Measurements from ENCODE around the gene CREB3L1. TPM values are rescaled to one million over a fixed set of nuclear protein-coding genes. Genes with fewer than 3 reads are reported as not detected.
"Not testable (repeated sequence)": the region's sequence is repeated elsewhere in the genome, so short reads cannot be mapped to it uniquely, and the experiment has no call there.

Gene CREB3L1
- total RNA-seq, 1 experiment from 2014 or later: not detected

DNA sequence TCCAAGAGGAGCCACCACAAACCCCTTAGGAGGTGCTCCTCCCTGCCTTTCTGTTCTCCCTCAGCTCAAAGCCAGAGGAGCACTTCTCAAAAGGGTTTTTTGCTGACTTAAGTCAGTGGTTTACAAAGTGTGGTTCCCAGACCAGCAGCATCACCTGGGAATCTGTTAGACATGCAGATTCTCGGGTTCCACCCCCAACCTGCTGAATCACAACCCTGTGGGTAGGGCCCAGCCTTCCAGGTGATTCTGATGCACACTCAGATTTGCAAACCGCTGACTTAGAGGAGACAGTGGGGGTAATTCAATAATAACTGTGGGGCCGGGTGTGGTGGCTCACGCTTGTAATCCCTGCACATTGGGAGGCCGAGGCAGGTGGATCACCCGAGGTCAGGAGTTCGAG, 22.8 kb downstream of the CREB3L1 start:
- Mint-ChIP-seq H3K27ac (ENCODE audit: low read depth, unreplicated experiment) (no peak overlapping the region), H3K4me3 (ENCODE audit: unreplicated experiment) (no peak overlapping the region), H3K9me3 (ENCODE audit: unreplicated experiment) (no peaks in the 10 kb centered on the region), H3K36me3 (ENCODE audit: insufficient read depth, unreplicated experiment) (no peaks in the 10 kb centered on the region), H3K4me1 (ENCODE audit: insufficient read depth, unreplicated experiment) (peaks cover 12% of the 10 kb centered on the region), H3K27me3 (ENCODE audit: insufficient read depth, unreplicated experiment) (no peaks in the 10 kb centered on the region)
- DNase-seq (ENCODE audit: unreplicated experiment): no peak
- intact Hi-C loops (cut with micrococcal nuclease): no loop called here
- no TSS peak for BruUV-seq (replicated peaks)
- ChIA-PET CTCF (interaction anchor here (0.6 to 3.3 kb wide), 5 partner anchors 7 to 963 kb away, joined by 3 to 14 read pairs (median 3); no protein-coding TSS in a partner anchor), POLR2A (interaction anchor here (1.2 kb wide), 1 partner anchor 57 kb away, joined by 3 read pairs; no protein-coding TSS in a partner anchor)
- TF ChIP-seq, protein P1, sequence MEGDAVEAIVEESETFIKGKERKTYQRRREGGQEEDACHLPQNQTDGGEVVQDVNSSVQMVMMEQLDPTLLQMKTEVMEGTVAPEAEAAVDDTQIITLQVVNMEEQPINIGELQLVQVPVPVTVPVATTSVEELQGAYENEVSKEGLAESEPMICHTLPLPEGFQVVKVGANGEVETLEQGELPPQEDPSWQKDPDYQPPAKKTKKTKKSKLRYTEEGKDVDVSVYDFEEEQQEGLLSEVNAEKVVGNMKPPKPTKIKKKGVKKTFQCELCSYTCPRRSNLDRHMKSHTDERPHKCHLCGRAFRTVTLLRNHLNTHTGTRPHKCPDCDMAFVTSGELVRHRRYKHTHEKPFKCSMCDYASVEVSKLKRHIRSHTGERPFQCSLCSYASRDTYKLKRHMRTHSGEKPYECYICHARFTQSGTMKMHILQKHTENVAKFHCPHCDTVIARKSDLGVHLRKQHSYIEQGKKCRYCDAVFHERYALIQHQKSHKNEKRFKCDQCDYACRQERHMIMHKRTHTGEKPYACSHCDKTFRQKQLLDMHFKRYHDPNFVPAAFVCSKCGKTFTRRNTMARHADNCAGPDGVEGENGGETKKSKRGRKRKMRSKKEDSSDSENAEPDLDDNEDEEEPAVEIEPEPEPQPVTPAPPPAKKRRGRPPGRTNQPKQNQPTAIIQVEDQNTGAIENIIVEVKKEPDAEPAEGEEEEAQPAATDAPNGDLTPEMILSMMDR (IDR thresholded peaks at IDR 0.05; ENCODE audit: unreplicated experiment): no peak

DNA sequence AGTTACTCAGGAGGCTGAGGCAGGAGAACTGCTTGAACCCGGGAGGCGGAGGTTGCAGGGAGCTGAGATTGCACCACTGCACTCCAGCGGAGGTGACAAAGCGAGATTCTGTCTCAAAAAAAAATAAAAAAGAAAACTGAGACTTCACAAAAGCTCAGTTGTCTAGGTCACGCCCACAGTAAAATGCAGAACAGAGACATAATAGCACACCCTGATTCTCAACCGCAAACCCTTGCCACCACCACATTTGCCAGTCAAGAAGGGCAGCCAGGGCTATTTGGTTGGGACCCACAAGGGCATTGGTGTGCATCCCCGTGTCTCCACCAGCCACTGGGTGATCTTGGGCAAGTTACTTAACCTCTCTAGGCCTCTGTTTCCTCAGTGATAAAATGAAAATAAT, 25.4 kb downstream of the CREB3L1 start:
- H3K4me1 Mint-ChIP-seq (ENCODE audit: insufficient read depth, unreplicated experiment): peaks cover 21% of the 10 kb centered on the region
- CTCF ChIA-PET: interaction anchor here (0.6 to 2.3 kb wide), 3 partner anchors 27 to 64 kb away, joined by 3 to 13 read pairs (median 3); no protein-coding TSS in a partner anchor
- no TSS peak for BruUV-seq (replicated peaks)
- no peaks in the 10 kb centered on the region for H3K9me3 Mint-ChIP-seq (ENCODE audit: unreplicated experiment)
- no peaks in the 10 kb centered on the region for H3K36me3 Mint-ChIP-seq (ENCODE audit: insufficient read depth, unreplicated experiment)
- DNase-seq (ENCODE audit: unreplicated experiment): no peak
- H3K27me3 Mint-ChIP-seq (ENCODE audit: insufficient read depth, unreplicated experiment): no peaks in the 10 kb centered on the region
- intact Hi-C loops (cut with micrococcal nuclease): no loop called here
- no peak overlapping the region for H3K4me3 Mint-ChIP-seq (ENCODE audit: unreplicated experiment)
- TF ChIP-seq, protein P1 (IDR thresholded peaks at IDR 0.05; ENCODE audit: unreplicated experiment): no peak
- POLR2A ChIA-PET: no interaction called here
- no peak overlapping the region for H3K27ac Mint-ChIP-seq (ENCODE audit: low read depth, unreplicated experiment)

DNA sequence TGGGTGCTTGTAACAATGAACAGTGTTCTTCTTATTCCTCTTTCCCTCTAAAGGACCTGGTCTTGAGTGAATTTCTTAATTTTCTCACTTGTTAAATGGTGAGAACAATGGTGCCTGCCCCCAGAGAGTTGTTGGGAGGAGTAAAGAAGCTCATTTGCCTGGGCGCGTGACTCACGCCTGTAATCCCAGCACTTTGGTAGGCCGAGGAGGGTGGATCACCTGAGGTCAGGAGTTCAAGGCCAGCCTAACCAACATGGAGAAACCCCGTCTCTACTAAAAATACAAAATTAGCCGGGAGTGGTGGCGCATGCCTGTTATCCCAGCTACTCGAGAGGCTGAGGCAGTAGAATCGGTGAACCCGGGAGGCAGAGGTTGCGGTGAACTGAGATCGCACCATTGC, 26.6 kb downstream of the CREB3L1 start:
- intact Hi-C loops (cut with micrococcal nuclease); H3K4me3 Mint-ChIP-seq (ENCODE audit: unreplicated experiment); H3K9me3 Mint-ChIP-seq (ENCODE audit: unreplicated experiment); H3K27me3 Mint-ChIP-seq (ENCODE audit: insufficient read depth, unreplicated experiment); H3K27ac Mint-ChIP-seq (ENCODE audit: low read depth, unreplicated experiment); BruUV-seq (replicated peaks); H3K36me3 Mint-ChIP-seq (ENCODE audit: insufficient read depth, unreplicated experiment); DNase-seq (ENCODE audit: unreplicated experiment): not testable (repeated sequence)
- ChIA-PET POLR2A (interaction anchor here (1.1 kb wide), 2 partner anchors 32 to 54 kb away, joined by 3 read pairs; no protein-coding TSS in a partner anchor), CTCF (interaction anchor here (0.6 to 2.3 kb wide), 6 partner anchors 9 to 65 kb away, joined by 3 to 13 read pairs (median 4); no protein-coding TSS in a partner anchor)
- peaks cover 19% of the 10 kb centered on the region for H3K4me1 Mint-ChIP-seq (ENCODE audit: insufficient read depth, unreplicated experiment)

DNA sequence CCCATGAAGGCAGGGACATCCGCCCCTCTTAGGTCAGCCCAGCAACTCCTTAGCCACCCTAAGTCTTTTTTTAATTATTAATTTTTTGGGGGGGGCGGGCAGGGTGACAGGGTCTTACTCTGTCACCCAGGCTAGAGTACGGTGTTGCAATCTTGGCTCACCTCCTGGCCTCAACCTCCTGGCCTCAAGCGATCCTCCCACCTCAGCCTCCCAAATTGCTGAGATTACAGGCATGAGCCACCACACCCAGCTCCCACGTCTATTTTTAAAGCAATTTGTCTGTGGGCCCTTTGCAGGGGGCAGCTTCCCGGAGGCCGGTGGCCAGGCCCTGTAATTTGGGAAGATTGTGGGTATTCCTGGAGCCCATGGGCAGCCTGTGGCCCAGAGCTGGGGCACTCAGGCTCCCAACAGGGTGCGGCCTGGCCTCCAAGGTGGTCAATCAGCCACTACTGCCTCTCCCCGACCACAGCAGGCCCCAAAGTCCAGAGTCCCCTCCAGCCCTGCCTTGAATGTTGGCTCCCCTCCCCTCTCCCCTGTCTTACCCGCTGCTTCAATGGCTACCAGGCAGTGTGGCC, 27.2 kb downstream of the CREB3L1 start:
- no peaks in the 10 kb centered on the region for H3K9me3 Mint-ChIP-seq (ENCODE audit: unreplicated experiment)
- no TSS peak for BruUV-seq (replicated peaks)
- H3K4me3 Mint-ChIP-seq (ENCODE audit: unreplicated experiment): no peak overlapping the region
- intact Hi-C loops (cut with micrococcal nuclease): no loop called here
- H3K36me3 Mint-ChIP-seq (ENCODE audit: insufficient read depth, unreplicated experiment): no peaks in the 10 kb centered on the region
- TF ChIP-seq, protein P1 (IDR thresholded peaks at IDR 0.05; ENCODE audit: unreplicated experiment): no peak
- no peak for DNase-seq (ENCODE audit: unreplicated experiment)
- no peaks in the 10 kb centered on the region for H3K27me3 Mint-ChIP-seq (ENCODE audit: insufficient read depth, unreplicated experiment)
- H3K4me1 Mint-ChIP-seq (ENCODE audit: insufficient read depth, unreplicated experiment): peaks cover 13% of the 10 kb centered on the region
- no peak overlapping the region for H3K27ac Mint-ChIP-seq (ENCODE audit: low read depth, unreplicated experiment)
- ChIA-PET POLR2A (interaction anchor here (1.1 kb wide), 2 partner anchors 33 to 54 kb away, joined by 3 read pairs; no protein-coding TSS in a partner anchor), CTCF (interaction anchor here (0.6 to 2.3 kb wide), 6 partner anchors 9 to 66 kb away, joined by 3 to 13 read pairs (median 4); no protein-coding TSS in a partner anchor)

Measured in MCF 10A (cell line).